Sigmoid colon (tissue), 7 donors: ENCODE results near the gene DIAPH1. TPM values are rescaled to one million over a fixed set of nuclear protein-coding genes. Genes with fewer than 3 reads are reported as not detected.

Experiments used
- DNase-seq: peaks from one replicate; pipeline ENCODE4 v3.0.0-alpha.2; 2019
- H3K27ac ChIP-seq, 4 donors: fragments of 200-600 bp; sonication (generic); one replicate each; pipeline ENCODE4 v1.5.1; 2016 to 2019; ENCODE audit warnings: mild to moderate bottlenecking in 1 of 4
- H3K27me3 ChIP-seq, 3 donors: fragments of 200-600 bp; sonication (generic); one replicate each; pipeline ENCODE4 v1.5.1; 2019; ENCODE audit warnings: mild to moderate bottlenecking in 1 of 3
- H3K36me3 ChIP-seq, 4 donors: fragments of 200-600 bp; sonication (generic); one replicate each; pipeline ENCODE4 v1.5.1; 2016 to 2019
- H3K4me1 ChIP-seq, 4 donors: fragments of 200-600 bp; sonication (generic); one replicate each; pipeline ENCODE4 v1.5.1; 2017 to 2019
- H3K4me3 ChIP-seq, 4 donors: fragments of 200-600 bp; sonication (generic); one replicate each; pipeline ENCODE4 v1.5.1; 2017 to 2019; ENCODE audit warnings: mild to moderate bottlenecking in 2 of 4, moderate library complexity in 1 of 4
- H3K9me3 ChIP-seq, 4 donors: fragments of 200-600 bp in 3 of 4; sonication (generic) in 3 of 4; one replicate each; pipeline versions ENCODE4 v1.5.1 to v1.6.1; 2013 to 2019
- EP300 ChIP-seq, 4 donors: sonication (generic); formaldehyde crosslinking; IDR thresholded peaks; one replicate each; pipeline ENCODE4 v1.6.1; 2017; ENCODE audit warnings: antibody characterized with exemption in 4 of 4
- POLR2A ChIP-seq, 2 donors: fragments of 450-650 bp; IDR thresholded peaks; one replicate each; pipeline ENCODE4 v1.6.1; 2016; ENCODE audit warnings: antibody characterized with exemption in 2 of 2, mild to moderate bottlenecking in 2 of 2, moderate library complexity in 2 of 2
- POLR2AphosphoS5 ChIP-seq, 4 donors: sonication (generic); formaldehyde crosslinking; IDR thresholded peaks; one replicate each; pipeline ENCODE4 v1.6.1; 2017; ENCODE audit warnings: antibody characterized with exemption in 4 of 4
- WGBS, 2 donors: extraction: QIAGEN DNeasy Blood & Tissue Kit; methylation state at CpG; one replicate each; pipeline ENCODE4 v1.1.7; 2013; 5-methylcytosine and 5-hydroxymethylcytosine counted together
- intact Hi-C: fragments of 100-400 bp; cut with DNase I; formaldehyde crosslinking; loops from one replicate; pipeline ENCODE4 v1.15.1; 2023
- polyA plus RNA-seq, 3 donors: library from polyadenylated mRNA; stranded (reverse); fragments of 200-250 nt; gene quantifications; one replicate each; pipeline ENCODE4 v1.2.3, GENCODE V29; 2013
- total RNA-seq, 4 donors: library from RNA; depleted of rRNA; stranded (reverse); fragments of >200 nt; gene quantifications; one replicate each; pipeline ENCODE4 v1.1.0, GENCODE V29; 2016
- TF ChIP-seq, protein P1 (sequence below), 4 experiments: fragments of 450-650 bp in 3 of 4; fragments of 200-600 bp in 1 of 4; IDR thresholded peaks; one replicate each; pipeline ENCODE4 v1.5.1; 2016 to 2019; ENCODE audit warnings: antibody characterized with exemption in 4 of 4, mild to moderate bottlenecking in 3 of 4, moderate library complexity in 2 of 4
- donor health status: healthy with polysubstance abuse.
- donor health status: Bipolar disorder and iron deficiency.
- donor health status: healthy.

Gene DIAPH1
- total and polyA plus RNA-seq, 7 donors, result 14.4 to 105 (median 26.9) TPM

DNA sequence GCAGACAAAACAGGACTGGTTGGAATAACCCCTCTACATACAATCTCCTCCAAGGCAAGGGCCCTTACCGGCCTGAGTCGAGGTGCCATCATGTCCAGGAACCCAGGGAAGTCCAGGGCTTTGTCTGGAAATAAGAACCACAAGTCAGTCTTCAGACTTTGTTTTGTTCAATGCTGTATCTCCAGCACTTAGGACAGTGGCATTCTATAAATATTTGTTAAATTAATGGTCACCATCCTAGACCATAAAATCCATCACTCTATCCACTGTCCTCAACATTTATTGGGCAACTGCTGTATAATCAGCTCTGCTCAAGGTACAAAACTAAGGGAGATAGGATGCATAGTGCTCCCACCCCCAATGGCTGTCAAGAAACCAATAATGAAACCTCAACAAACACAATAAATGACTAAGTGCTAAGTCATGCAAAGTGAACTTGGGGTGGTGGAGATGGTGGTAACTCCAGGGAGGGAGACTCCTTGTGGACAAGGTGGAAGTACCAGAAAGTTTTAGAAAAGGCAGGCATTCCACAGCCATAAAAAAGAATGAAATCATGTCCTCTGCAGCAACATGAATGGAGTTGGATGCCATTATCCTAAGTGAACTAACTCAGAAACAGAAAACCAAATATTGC is 23.0 kb upstream of the DIAPH1 start:
- Histone ChIP-seq H3K4me1 (peaks cover 0 to 12% (median 11%) of the 10 kb centered on the region in 4 donors), H3K27ac (no peak overlapping the region), H3K36me3 (peaks cover 0 to 42% (median 7%) of the 10 kb centered on the region in 4 donors), H3K9me3 (no peaks in the 10 kb centered on the region), H3K4me3 (no peak overlapping the region), H3K27me3 (peaks cover 0 to 17% (median 7%) of the 10 kb centered on the region in 3 donors)
- TF ChIP-seq POLR2A (IDR thresholded peaks at IDR 0.05) (no peak), EP300 (IDR thresholded peaks at IDR 0.05) (no peak), POLR2AphosphoS5 (IDR thresholded peaks at IDR 0.05) (no peak)
- TF ChIP-seq, protein P1, sequence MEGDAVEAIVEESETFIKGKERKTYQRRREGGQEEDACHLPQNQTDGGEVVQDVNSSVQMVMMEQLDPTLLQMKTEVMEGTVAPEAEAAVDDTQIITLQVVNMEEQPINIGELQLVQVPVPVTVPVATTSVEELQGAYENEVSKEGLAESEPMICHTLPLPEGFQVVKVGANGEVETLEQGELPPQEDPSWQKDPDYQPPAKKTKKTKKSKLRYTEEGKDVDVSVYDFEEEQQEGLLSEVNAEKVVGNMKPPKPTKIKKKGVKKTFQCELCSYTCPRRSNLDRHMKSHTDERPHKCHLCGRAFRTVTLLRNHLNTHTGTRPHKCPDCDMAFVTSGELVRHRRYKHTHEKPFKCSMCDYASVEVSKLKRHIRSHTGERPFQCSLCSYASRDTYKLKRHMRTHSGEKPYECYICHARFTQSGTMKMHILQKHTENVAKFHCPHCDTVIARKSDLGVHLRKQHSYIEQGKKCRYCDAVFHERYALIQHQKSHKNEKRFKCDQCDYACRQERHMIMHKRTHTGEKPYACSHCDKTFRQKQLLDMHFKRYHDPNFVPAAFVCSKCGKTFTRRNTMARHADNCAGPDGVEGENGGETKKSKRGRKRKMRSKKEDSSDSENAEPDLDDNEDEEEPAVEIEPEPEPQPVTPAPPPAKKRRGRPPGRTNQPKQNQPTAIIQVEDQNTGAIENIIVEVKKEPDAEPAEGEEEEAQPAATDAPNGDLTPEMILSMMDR (IDR thresholded peaks at IDR 0.05), result no peak
- intact Hi-C loops, result no loop called here
- 90 to 91% methylated on average over 2 of the region's 2 CpGs for WGBS, 2 donors
- no peak for DNase-seq

DNA sequence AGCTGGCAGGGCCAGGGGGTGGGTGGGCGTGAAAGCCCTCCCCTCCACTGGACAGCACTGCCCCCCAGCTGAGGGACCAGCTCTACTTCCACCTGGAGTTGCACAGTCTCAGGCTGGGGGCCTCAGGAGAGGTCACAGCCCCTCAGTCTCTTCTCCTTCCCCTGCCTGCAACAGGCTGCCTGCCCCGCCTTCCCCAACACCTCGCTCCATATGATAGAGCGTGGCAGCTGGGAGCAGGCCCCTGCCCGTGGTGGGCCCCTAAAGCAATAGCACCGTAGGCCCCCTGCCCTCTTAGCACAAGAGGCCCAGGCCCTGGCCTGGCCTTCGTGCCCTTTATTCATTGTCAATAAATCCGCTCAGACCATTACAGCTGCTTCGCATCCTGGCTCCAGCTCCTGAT is 21.9 kb upstream of the DIAPH1 start:
- peaks cover 0 to 18% (median 15%) of the 10 kb centered on the region in 4 donors for H3K4me1 ChIP-seq
- no peak overlapping the region for H3K4me3 ChIP-seq
- no peak for DNase-seq
- peaks cover 0 to 32% (median 7%) of the 10 kb centered on the region in 4 donors for H3K36me3 ChIP-seq
- H3K9me3 ChIP-seq, result no peaks in the 10 kb centered on the region
- intact Hi-C loops, result no loop called here
- WGBS, 2 donors, result 86 to 90% methylated on average over 9 of the region's 9 CpGs
- no peak overlapping the region for H3K27ac ChIP-seq
- H3K27me3 ChIP-seq, result peaks cover 0 to 17% (median 7%) of the 10 kb centered on the region in 3 donors
- TF ChIP-seq EP300 (IDR thresholded peaks at IDR 0.05) (no peak), POLR2A (IDR thresholded peaks at IDR 0.05) (no peak), POLR2AphosphoS5 (IDR thresholded peaks at IDR 0.05) (no peak)
- TF ChIP-seq, protein P1 (IDR thresholded peaks at IDR 0.05), result no peak

DNA sequence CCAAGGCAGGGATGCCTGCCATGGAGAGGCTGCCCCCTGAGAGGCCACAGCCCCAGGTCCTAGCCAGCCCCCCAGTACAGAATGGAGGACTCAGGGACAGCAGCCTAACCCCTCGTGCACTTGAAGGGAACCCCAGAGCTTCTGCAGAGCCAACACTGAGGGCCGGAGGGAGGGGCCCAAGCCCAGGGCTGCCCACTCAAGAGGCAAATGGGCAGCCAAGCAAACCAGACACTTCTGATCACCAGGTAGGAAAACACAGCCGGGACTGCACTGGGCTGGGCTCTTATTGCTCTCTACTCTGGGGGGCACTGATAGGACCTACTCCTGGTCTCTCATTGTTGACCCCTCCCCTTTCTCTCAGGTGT is 21.2 kb upstream of the DIAPH1 start:
- Histone ChIP-seq H3K27me3 (peaks cover 0 to 17% (median 7%) of the 10 kb centered on the region in 3 donors), H3K27ac (no peak overlapping the region), H3K36me3 (peaks cover 0 to 25% (median 6%) of the 10 kb centered on the region in 4 donors), H3K9me3 (no peaks in the 10 kb centered on the region), H3K4me3 (no peak overlapping the region), H3K4me1 (peaks cover 0 to 24% (median 22%) of the 10 kb centered on the region in 4 donors)
- WGBS, 2 donors, result 85 to 93% methylated on average over 3 of the region's 3 CpGs
- TF ChIP-seq POLR2AphosphoS5 (IDR thresholded peaks at IDR 0.05) (no peak), POLR2A (IDR thresholded peaks at IDR 0.05) (no peak), EP300 (IDR thresholded peaks at IDR 0.05) (no peak)
- TF ChIP-seq, protein P1 (IDR thresholded peaks at IDR 0.05), result no peak
- intact Hi-C loops, result no loop called here
- DNase-seq, result no peak

DNA sequence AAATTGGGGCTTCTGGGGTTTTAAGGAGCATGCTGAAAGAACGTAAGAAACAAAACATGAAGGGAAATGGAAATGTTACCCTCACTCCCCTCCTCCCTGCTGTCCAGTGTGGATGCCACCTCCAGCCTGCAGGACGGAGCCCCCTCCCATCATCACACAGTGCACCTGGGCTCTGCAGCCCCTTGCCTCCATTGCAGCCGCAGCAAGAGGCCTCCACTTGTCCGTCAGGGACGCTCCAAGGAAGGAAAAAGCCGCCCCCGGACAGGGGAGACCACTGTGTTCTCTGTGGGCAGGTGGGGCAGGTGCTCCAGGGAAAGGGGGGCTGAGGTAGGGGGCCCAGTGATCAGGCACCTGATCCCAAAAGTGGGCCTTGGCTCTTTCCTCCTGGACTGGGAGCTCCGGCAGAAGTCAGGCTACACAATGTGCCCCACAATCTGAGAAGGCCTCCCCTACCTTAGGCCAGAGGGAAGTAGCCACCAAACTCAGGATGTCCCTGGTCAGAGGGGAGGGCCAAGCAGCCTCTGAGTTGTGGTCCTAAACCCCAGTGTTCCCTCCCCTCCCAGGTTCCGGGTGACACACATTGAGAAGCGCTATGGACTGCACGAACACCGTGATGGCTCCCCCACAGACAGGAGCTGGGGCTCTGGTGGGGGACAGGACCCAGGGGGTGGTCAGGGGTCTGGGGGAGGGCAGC is 20.7 kb upstream of the DIAPH1 start:
- DNase-seq, result no peak
- peaks cover 0 to 17% (median 7%) of the 10 kb centered on the region in 3 donors for H3K27me3 ChIP-seq
- H3K4me3 ChIP-seq, result no peak overlapping the region
- H3K9me3 ChIP-seq, result no peaks in the 10 kb centered on the region
- no peak overlapping the region for H3K27ac ChIP-seq
- peaks cover 0 to 20% (median 4%) of the 10 kb centered on the region in 4 donors for H3K36me3 ChIP-seq
- no peak for TF ChIP-seq POLR2AphosphoS5 (IDR thresholded peaks at IDR 0.05)
- no peak for TF ChIP-seq POLR2A (IDR thresholded peaks at IDR 0.05)
- TF ChIP-seq EP300 (IDR thresholded peaks at IDR 0.05), result no peak
- TF ChIP-seq, protein P1 (IDR thresholded peaks at IDR 0.05), result no peak
- H3K4me1 ChIP-seq, result peaks cover 0 to 30% (median 27%) of the 10 kb centered on the region in 4 donors
- 89 to 94% methylated on average over 12 of the region's 12 CpGs for WGBS, 2 donors
- intact Hi-C loops, result no loop called here
